Stimulated activated CD8-positive, alpha-beta memory T cell treated with anti-CD3 and anti-CD28 coated beads, Interleukin-7, amount 100 ng/mL, for 1 hour (primary cell): Measurements from ENCODE around the gene TEX261.

ENCODE experiments used
- DNase-seq, 2 donors: peaks; one replicate each; pipeline ENCODE4 v3.0.0-alpha.2; 2020; ENCODE audit warnings: low read depth in 2 of 2

TEX261 gene

GRCh38 chr2:70981866-70982810 is 12.5 kb downstream of the TEX261 start:
- no peak for DNase-seq

GRCh38 chr2:70981421-70981820 is 13.3 kb downstream of the TEX261 start:
- DNase-seq: no peak

GRCh38 chr2:70979626-70980025 is 15.0 kb downstream of the TEX261 start:
- DNase-seq: no peak

DNA sequence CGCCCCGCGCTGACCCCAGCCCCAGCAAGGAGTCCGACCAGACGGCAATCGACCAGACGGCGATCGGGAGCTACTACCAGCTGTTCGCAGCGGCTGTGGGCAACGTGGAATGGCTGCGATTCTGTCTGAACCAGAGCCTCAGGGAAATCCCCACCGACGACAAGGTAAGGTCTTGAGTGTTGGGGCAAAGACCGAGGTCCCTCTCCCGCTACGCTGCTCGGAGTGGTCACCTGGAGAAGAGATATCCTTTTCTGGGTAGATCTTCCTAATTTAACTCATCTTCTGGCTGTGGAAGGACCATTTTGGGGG is 15.5 kb downstream of the TEX261 start:
- no peak for DNase-seq

DNA sequence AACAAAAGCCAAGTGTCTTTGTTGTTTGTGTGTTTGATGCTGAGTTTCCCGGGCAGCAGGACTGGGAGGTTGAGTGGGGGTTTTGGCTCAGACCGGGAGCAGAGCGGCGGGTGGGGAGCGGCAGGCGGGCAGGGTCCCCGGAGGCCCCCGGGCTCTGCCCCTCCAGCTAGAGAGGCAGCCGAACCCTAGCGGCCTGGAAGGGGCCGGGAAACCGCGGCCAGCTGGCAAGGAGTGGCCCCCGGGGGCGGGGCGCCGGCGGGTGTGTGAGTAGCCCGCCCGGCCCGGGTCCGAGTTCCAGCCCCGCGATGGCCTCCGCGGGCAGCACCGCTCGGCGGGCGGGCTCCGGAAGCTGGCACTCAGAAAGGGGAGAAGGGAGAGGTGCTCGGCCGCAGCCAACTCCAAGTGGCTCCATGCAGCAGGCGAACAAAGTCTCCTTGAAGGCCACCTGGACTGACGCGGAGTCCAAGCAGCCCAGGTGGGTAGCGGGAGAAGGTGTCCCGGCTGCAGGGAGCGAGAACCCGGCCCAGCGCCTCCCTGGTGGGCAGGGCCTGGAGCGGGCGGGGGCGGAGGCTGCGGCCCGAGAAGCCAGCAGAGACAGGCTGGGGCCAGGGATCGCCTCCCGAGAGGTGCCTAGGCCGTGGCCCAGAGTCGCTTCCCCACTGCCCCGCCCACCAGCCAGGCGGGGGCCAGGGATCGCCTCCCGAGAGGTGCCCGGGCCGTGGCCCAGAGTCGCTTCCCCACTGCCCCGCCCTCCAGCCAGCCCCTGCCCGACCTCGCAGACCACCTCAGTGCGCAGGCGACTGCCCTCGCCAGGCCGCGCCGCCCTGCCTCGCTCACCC is 16.1 kb downstream of the TEX261 start, which contains the start of gene ANKRD53:
Gene ANKRD53 (plus strand): TSS at position 290 of the 839 bp plus-strand sequence. CDS start 16 bp downstream, at position 306.
- DNase-seq: no peak

- no peak for DNase-seq
Measured at GRCh38 chr2:70977605-70978205, 17.0 kb downstream of the TEX261 start.

DNA sequence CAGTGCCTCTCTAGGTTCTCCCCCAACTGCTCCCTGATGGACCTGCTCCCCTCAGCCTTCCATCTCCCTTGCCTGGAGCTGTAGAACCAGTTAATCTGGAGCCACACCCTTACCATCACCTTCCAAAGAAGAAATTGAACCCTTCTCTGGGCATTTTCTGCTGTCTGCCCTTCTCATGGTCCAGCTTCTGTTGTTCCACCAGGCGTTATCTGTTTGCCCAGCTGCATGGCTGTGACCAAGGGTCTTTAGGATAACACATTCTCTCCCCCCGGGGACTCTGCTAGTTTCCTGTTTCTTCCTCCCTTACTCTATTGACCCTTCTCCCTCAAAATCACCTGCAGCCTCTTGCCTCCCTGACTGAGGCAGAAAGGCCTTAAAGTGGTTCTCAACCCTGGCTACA is 19.4 kb downstream of the TEX261 start:
- no peak for DNase-seq

DNA sequence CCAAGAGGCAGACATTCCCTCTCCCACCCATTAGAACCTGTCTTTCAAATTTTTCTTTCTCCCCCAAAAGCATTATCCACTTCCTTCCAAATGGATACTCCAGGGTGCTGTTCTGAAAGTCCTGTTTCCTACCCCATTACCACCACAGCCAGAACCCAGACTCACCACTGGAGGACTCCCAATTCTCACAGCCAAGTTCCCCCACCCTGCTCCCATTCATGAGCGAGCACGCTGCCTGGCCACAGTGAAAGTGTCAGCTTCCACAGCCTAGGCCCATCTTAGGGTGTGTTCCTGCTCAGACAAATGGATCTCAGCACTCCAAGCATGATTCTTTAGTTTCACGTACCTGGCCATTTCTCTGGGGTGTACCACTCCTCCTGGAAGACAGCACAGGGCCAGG is 20.1 kb downstream of the TEX261 start:
- DNase-seq: no peak

GRCh38 chr2:70967189-70967588 is 27.5 kb downstream of the TEX261 start:
- no peak for DNase-seq

- no peak for DNase-seq
Measured at GRCh38 chr2:70966681-70967080, 28.0 kb downstream of the TEX261 start.

DNA sequence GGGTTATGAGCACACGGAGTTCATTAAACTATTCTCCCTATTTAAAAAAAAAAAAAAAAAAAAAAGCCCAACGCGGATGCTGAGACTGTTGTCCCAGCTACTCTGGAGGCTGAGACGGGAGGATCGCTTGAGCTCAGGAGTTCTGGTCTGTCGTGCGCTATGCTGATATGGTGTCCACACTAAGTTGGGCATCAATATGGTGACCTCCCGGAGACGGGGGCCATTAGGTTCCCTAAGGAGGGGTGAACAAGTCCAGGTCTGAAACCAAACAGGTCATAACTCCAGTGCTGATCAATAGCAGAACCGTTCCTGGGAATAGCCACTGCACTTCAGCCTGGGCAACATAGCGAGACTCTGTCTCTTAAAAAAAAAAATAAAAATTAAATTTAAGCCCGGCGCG is 29.2 kb downstream of the TEX261 start:
- DNase-seq: no peak

DNA sequence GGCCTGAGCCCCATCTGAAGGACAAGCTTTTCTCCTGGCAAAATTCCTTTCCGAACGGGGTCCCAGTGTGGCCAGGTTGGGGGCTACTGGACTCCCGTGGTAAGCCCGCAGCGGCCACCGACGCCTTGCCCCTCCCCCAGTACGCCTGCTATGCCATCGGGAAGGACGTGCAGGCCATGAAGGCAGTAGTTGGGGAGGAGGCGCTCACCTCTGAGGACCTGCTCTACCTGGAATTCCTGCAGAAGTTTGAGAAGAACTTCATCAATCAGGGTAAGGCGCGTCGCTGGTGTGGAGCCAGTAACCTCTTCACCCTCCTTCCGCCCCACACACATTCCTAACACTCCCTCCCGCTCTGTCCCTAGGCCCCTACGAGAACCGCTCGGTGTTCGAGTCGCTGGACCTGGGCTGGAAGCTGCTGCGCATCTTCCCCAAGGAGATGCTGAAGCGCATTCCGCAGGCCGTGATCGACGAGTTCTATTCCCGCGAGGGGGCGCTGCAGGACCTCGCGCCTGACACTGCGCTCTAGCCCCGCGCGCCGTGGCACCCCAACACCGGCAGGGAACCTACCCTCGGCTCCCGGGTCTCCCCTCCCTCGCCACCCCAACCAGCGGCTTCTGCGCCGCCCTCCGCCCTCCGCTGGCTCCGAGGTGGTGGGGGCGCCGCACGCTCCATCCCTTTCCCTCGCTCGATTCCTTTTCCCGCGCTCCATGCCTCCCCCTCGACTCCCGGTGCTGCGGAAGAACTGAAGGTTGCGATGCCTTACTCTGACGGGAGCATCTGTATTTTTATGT is 29.9 kb downstream of the TEX261 start:
- peak; percentile 64 to 72 for DNase-seq

- no peak for DNase-seq
Measured at GRCh38 chr2:70964133-70964532, 30.5 kb downstream of the TEX261 start.

- DNase-seq: no peak
Measured at GRCh38 chr2:70962885-70963878, 31.5 kb downstream of the TEX261 start.

DNA sequence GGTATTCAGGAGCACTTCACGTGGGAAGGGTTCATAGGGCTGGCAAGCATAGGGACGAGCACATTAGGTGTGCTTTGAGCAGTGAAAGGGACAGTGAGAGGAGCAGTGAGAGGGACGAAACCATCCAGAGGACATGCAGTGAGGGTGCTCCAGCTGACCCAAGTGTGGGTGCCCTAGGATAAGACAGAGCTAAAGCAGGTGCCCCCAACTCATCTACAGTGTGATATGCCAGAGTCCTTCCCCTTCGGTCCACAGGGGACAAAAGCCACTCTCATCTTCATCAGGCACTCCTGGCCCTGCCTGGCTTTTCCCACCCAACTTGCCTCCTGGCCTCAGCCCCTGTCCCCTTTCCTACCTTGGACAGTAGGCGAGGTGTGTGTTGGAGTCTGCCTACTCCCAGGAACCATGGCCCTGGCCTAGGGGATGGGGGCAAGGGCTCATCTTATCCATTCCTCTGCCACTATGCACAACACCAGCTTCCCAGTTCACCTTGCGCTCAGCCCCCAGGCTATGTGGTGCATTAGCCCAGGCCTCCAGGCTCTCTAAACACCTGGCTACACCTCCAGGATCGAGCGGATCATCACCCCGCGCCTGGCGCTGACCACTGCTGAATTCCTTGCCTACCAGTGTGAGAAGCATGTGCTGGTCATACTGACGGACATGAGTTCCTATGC is 32.3 kb downstream of the TEX261 start:
- no peak for DNase-seq

GRCh38 chr2:70961648-70961994 is 33.1 kb downstream of the TEX261 start:
- no peak for DNase-seq

- no peak for DNase-seq
Measured at GRCh38 chr2:70960833-70961647, 33.6 kb downstream of the TEX261 start.

DNA sequence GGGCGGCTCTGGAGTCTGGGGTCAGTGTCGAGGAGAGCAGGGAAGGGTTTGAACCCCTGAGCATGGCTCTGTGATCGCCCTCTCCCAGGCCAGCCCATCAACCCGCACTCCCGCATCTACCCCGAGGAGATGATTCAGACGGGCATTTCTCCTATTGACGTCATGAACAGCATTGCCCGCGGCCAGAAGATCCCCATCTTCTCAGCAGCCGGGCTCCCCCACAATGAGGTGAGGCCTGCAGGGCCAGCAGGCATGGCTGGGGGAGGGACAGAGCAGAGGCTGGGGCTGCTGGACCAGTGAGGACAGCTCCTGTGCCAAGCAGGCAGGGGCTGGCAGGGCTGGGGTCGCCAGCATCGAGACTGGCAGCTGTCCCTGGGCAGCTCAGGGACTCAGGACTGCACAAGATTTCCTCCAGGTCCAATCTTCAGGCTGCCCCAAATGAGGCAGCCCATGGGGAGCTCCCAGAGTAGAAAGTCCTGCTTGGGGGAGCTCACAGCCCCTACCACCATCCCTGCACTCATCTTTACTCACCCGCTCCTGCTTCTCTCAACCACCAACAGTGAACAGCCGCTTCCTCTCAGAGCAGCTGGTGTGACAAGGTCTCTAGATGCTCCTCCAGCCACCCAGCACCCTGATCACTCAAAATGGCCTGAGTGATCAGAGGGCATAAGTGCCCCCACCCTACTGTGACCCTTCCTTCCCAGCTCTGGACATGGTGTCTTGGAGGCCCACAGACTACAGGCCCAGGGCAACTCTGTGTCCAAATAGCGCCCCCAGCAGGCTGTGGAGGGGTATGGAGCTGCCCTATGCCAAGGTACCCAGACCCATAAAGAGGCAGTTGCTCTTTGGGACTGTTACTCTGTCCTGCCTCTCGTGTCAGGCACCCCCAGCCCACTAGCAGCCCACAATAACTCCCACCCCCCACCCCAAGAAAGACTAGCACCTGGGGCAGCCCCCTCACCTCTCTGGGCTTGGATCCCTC is 34.5 kb downstream of the TEX261 start:
- no peak for DNase-seq
